ENCODE measurements around the gene IL23R.

Gene IL23R

DNA sequence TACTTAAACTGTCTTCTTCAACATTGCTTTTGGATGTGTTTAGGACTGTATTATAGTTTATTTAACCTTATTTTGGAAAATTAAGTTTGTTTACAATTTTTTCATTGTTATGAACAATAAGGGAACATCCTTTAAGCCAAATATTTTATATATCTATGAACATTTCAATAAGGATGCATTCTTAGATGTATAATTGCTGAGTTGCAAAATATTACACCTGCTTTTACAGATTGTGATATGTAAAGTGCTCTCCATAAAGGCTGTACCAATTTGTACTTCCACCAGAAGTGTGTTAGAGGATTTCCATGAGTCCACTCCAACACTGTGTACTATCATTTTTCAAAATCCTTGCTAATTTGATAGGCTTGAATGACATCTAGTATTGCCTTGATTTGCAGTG lies 7.7 kb downstream of the IL23R start:
- TF ChIP-seq SIN3A (IDR thresholded peaks at IDR 0.05; ENCODE audit: borderline replicate concordance, insufficient read depth, low read length) (no peak), FOXP2 (optimal IDR thresholded peaks at IDR 0.05; ENCODE audit: borderline replicate concordance, extremely low read depth, extremely low read length, insufficient read depth) (no peak), TAF1 (IDR thresholded peaks at IDR 0.05; ENCODE audit: borderline replicate concordance, insufficient read depth, low read length) (no peak), POLR2AphosphoS5 (IDR thresholded peaks at IDR 0.05; ENCODE audit: low read depth, low read length) (no peak)
- TF ChIP-seq, protein P1, sequence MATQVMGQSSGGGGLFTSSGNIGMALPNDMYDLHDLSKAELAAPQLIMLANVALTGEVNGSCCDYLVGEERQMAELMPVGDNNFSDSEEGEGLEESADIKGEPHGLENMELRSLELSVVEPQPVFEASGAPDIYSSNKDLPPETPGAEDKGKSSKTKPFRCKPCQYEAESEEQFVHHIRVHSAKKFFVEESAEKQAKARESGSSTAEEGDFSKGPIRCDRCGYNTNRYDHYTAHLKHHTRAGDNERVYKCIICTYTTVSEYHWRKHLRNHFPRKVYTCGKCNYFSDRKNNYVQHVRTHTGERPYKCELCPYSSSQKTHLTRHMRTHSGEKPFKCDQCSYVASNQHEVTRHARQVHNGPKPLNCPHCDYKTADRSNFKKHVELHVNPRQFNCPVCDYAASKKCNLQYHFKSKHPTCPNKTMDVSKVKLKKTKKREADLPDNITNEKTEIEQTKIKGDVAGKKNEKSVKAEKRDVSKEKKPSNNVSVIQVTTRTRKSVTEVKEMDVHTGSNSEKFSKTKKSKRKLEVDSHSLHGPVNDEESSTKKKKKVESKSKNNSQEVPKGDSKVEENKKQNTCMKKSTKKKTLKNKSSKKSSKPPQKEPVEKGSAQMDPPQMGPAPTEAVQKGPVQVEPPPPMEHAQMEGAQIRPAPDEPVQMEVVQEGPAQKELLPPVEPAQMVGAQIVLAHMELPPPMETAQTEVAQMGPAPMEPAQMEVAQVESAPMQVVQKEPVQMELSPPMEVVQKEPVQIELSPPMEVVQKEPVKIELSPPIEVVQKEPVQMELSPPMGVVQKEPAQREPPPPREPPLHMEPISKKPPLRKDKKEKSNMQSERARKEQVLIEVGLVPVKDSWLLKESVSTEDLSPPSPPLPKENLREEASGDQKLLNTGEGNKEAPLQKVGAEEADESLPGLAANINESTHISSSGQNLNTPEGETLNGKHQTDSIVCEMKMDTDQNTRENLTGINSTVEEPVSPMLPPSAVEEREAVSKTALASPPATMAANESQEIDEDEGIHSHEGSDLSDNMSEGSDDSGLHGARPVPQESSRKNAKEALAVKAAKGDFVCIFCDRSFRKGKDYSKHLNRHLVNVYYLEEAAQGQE (IDR thresholded peaks at IDR 0.05; ENCODE audit: insufficient read depth in 1 of 2, low read depth in 2 of 2, low read length in 2 of 2): no peak

DNA sequence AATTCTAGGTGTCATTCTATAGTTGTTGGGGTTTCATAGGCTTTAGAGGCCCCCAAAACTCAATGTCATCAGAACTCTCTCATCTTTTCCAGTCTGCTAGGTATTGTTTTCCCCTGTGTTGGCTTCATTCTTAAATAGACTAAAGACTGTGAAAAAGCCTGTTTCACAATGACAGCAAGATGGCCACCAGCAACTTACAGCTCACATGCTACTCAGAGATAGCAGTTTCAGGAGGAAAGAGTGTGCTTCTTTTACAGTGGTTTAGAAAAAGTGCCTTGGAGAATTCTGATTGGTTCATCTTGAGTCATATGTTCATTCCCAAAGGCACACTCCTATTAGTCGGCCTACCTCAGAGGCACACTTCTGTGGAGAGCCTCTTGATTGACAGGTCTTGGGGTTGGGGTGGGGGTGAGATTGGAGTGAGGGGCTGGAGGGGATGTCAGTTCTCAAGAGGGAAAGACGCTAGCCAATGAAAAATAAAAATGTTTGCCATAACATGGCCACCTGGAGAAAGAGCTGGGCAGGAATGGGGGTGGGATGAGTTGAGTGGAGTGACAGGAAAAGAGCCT lies 8.5 kb downstream of the IL23R start:
- no peak for TF ChIP-seq TAF1 (IDR thresholded peaks at IDR 0.05; ENCODE audit: borderline replicate concordance, insufficient read depth, low read length)
- TF ChIP-seq SIN3A (IDR thresholded peaks at IDR 0.05; ENCODE audit: borderline replicate concordance, insufficient read depth, low read length): no peak
- no peak for TF ChIP-seq POLR2AphosphoS5 (IDR thresholded peaks at IDR 0.05; ENCODE audit: low read depth, low read length)
- no peak for TF ChIP-seq FOXP2 (optimal IDR thresholded peaks at IDR 0.05; ENCODE audit: borderline replicate concordance, extremely low read depth, extremely low read length, insufficient read depth)
- TF ChIP-seq, protein P1 (IDR thresholded peaks at IDR 0.05; ENCODE audit: insufficient read depth in 1 of 2, low read depth in 2 of 2, low read length in 2 of 2): no peak

DNA sequence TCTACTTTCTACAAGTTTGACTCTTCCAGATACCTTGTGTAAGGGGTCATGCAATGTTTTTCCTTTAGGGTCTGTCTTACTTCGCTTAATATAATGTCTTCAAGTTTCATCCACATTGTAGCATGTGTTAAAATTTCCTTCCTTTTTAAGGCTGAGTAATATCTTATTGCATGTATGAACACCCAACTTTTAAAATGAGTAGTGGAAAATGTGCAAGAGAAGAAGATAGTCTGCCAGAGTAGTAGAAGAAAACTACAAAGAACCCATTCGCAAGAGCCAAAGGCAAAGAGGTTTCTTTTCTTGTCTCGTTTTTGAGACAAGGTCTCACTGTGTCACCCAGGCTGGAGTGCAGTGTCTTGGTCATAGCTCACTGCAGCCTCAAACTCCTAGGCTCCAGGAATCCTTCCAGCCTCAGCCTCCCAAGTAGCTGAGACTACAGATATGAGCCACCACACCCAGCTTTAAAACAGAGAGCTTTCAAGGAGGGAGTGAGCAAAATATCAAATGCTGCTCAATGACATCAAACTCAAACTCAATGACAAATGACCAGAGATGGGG lies 9.4 kb downstream of the IL23R start:
- TF ChIP-seq FOXP2 (optimal IDR thresholded peaks at IDR 0.05; ENCODE audit: borderline replicate concordance, extremely low read depth, extremely low read length, insufficient read depth) (no peak), POLR2AphosphoS5 (IDR thresholded peaks at IDR 0.05; ENCODE audit: low read depth, low read length) (no peak), SIN3A (IDR thresholded peaks at IDR 0.05; ENCODE audit: borderline replicate concordance, insufficient read depth, low read length) (no peak), TAF1 (IDR thresholded peaks at IDR 0.05; ENCODE audit: borderline replicate concordance, insufficient read depth, low read length) (no peak)
- TF ChIP-seq, protein P1 (IDR thresholded peaks at IDR 0.05; ENCODE audit: insufficient read depth in 1 of 2, low read depth in 2 of 2, low read length in 2 of 2): no peak

DNA sequence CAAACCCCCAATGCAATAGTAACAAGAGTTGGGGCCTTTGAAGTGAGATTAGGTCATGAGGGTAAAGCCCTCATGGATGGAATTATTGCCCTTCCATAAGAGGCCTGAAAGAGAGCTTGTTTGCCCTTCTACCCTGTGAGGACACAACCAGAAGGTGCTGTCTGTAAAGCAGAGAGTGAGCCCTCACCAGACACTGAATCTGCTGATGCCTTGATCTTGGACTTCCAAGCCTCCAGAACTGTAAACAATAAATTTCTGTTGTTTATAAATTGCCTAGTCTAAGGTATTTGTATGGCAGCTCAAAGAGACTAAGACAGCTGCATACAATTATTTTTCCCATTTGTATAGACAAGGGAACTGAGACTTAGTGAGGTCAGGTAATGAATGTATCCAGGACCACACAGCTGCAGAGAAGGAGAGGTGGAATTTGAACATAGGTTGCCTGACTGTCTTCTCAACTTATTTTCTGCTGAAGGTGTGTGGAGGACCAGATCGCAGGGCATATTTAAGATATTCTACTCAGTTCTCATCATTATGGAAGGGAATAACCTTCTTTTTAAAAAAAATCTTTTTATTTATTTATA lies 18.7 kb downstream of the IL23R start:
- TF ChIP-seq, protein P1 (IDR thresholded peaks at IDR 0.05; ENCODE audit: insufficient read depth in 1 of 2, low read depth in 2 of 2, low read length in 2 of 2): no peak
- TF ChIP-seq POLR2AphosphoS5 (IDR thresholded peaks at IDR 0.05; ENCODE audit: low read depth, low read length) (no peak), SIN3A (IDR thresholded peaks at IDR 0.05; ENCODE audit: borderline replicate concordance, insufficient read depth, low read length) (no peak), TAF1 (IDR thresholded peaks at IDR 0.05; ENCODE audit: borderline replicate concordance, insufficient read depth, low read length) (no peak), FOXP2 (optimal IDR thresholded peaks at IDR 0.05; ENCODE audit: borderline replicate concordance, extremely low read depth, extremely low read length, insufficient read depth) (no peak)
